Lung microvascular endothelial cell (primary cell): Measurements from ENCODE around the gene SGCA. TPM values are rescaled to one million over a fixed set of nuclear protein-coding genes. Genes with fewer than 3 reads are reported as not detected.

Experiments
- DNase-seq, 2 donors: peaks; one replicate each; pipeline versions ENCODE4 v3.0.0 to v3.0.0-alpha.2; 2010; ENCODE audit warnings: low read depth in 2 of 2
- total RNA-seq: library from RNA; depleted of rRNA; stranded (reverse); fragments of >200 nt; gene quantifications from 2 replicates; pipeline ENCODE4 v1.2.1, GENCODE V29; 2014

The SGCA gene
- total RNA-seq = not detected in 2 replicates

DNA sequence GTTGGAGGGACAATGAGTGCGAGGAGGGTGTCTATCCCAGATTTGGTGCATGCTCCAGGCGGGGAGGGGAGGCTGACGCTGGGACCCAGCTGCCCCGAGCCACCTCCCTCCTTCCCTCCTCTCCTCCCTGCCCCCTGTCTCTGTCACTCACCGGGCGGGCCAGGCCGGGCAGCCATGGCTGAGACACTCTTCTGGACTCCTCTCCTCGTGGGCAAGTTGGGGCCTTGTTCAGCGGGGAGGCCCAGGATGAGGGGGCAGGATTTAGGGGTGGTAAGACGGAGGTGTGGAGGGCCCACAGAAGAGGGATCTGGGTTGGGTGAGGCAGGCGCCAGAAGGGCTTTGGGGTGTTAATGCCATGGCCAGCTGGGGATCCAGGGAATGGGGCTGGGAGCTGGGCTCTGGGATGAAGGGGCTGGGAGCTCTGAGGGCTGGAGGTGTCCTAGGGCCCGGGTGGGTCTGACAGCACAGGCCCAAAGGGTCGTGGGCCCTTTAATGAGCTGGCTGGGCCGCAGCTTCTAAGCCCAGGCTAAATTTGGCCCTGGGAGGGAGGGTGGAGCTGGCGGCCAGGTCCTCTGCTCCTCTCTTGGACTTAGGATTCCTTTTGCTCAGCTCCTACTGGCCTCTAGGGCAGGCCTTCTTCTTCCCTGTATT is at the start of gene SGCA:
SGCA (plus strand) TSS at position 139 of the 651 bp plus-strand sequence; CDS start at position 175, 36 bp downstream.
- DNase-seq = no peak

DNA sequence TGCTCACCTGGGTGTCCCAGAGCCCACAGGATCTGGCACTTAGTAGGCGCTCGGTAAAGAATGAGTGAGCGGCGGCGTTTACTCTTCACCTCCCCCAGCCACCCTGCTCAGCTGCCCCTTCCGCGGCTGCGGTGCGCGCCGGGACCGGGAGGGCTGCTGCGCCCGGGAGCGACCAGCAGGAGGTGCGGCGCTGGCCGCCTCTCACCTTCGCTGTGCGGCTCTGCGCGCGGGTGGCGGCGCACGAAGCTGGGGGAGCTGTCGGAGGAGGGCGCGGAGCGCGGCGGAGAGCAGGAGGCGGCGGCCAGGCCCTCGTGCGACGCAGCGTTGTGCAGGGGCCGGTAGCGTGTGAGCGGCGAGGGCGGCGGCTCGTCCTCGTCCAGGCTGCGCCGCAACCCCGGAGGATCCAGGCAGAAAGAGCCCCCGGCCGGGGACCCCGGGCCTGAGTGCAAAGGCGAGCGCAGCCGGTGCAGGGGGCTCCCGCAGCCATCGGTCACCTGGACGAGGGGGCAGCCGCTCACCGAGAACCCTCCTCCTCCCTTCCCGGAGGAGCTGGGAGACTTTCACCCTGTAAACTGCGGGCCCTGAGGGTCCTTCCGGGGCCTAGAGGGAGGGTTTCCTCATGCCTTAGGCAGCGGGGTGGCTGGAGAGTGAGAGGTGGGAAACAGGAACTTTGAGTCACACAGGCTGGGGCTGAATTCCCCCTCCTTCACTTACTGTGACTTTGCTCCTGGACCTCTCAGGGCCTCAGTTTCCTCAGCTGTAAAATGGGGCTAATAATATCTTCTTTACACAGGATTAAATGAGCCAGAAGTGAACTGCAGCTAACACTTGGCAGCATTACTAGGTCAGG is 48.4 kb upstream of the SGCA start:
- DNase-seq = peak; percentile 64 to 82

- no peak for DNase-seq
These were observed 47.6 kb upstream of the SGCA start for GRCh38 chr17:50118076-50118827.

DNA sequence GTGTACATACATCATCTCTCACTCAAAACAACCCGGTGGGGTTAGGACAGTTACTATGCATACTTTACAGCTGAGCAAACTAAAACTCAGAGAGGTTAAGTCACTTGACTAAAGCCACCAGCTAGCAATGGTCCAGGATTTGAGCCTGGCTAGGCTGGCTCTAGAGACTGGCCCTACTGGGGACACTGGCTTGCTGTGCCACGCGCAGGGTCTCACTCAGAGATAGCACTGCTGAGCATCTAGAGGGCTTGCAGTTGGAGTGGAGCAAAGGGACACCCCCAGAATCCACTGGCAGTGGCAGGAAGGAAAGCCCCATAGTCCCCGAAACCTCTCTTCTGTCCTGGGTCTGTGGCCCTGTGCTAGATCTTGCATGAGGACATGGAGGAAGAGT is 47.0 kb upstream of the SGCA start:
- DNase-seq = no peak

DNA sequence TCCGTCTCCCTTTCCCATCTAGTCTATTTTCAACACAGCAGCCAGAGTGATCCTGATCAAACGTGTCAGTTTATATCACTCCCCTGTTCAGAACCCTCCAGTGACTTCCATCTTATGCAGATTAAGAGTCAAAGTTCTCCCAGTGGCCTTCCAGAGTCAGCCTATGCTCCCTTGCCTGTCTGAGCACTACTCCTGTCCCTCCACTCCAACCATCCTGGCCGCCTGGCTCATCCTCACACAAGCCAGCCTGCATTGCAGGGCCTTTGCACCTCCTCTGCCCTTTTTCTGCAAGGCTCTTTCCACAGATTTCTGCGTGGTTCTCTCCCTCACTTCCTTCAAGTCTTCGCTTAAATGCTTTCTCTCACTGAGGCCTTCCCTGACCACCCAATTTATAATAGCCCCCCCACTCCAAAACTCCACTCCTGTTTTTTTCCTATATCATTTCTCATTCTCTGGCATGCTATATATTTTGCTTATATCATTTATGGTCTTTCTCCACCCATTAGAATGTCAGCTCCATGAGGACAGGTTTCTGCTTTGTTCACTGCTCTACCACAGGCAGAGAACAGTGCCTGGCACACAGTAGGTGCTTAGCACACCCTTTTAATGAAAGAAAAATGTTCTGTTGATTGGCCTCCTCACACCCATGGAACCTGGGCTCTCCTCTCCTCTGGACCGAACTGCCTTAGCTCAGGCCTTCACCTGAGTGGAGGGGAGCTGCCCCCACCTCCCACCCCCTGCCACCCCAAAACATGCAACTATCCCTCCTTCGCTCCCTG is 45.1 kb upstream of the SGCA start:
- DNase-seq = no peak

DNA sequence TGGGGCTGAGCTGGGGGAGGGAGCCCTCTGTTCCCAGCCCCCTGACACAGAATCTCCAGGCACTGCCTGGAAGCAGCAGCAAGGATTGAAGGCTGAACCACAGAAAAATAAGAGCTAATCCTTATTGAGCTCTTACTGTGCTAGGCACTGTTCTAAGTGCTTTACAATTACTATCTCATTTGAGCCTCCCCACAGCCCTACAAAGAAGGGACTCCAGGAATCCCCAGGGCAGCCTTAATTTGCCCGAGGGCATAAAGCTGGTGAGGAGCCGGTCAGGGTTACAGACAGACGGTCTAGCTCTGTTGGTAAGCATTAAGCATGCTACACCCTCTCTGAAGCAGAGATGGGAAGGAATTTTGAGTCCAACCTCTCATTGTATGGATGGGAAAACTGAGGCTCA is 42.9 kb upstream of the SGCA start:
- DNase-seq = no peak

- peak; percentile 32 to 53 for DNase-seq
These were observed 42.0 kb upstream of the SGCA start for GRCh38 chr17:50123649-50124349.

DNA sequence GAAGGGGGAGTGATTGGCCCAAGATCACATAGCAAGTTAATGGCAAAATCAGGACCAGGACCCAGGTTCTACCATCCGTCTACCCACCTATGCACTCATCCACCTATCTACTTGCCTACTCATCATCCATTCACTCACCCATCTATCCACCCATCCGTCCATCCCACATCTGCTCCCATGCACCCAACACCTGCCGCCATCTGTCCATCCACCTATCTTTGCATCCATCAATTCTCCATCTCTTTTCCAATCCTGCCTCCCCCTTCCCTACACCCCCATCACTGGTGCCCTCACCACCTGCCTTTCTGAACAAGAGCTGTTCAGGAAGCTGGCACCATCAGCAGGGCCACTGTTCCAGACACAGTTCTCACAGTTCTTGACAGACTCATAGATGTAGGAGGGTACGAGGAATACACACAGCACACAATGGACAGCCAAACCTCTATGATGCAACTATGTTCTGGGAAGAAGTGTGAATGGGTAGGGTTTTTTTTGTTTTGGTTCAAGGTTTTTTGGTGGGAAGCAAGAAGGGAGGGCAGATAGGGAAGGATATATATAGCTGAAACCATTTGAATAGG is 40.3 kb upstream of the SGCA start:
- no peak for DNase-seq

DNA sequence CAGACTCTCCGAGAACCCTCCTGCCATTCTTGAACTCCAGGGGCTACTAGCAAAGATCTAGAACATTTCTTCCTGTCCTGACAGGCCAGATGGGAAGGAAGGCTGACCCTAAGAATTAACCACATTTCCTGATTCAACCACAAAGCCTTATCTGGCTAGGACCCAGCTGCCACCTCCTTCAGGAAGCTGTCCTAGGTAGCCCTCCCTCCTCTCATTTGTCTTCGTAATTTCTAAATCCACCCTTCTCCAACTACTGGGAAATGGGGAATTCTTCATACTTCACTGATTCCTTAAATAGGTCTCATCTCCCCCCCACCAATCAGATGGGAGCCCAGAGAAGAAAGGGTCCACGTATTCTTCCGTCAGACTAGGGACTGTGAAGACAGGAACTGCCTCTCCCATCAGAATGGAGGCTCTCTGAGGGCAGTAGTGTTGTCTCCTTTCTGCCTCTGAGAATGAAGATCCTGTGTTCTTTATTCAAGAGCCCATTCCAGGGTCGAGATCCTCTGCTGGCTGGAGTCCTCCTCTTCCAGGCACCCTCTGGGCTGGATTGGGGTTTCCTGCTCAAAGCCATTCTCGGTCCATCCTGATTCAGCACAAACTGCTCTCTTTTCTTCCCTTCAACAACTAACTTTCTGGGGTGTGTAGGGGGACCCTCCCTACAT is 38.0 kb upstream of the SGCA start:
- peak in 1 of 2 donors; percentile 69 for DNase-seq

DNA sequence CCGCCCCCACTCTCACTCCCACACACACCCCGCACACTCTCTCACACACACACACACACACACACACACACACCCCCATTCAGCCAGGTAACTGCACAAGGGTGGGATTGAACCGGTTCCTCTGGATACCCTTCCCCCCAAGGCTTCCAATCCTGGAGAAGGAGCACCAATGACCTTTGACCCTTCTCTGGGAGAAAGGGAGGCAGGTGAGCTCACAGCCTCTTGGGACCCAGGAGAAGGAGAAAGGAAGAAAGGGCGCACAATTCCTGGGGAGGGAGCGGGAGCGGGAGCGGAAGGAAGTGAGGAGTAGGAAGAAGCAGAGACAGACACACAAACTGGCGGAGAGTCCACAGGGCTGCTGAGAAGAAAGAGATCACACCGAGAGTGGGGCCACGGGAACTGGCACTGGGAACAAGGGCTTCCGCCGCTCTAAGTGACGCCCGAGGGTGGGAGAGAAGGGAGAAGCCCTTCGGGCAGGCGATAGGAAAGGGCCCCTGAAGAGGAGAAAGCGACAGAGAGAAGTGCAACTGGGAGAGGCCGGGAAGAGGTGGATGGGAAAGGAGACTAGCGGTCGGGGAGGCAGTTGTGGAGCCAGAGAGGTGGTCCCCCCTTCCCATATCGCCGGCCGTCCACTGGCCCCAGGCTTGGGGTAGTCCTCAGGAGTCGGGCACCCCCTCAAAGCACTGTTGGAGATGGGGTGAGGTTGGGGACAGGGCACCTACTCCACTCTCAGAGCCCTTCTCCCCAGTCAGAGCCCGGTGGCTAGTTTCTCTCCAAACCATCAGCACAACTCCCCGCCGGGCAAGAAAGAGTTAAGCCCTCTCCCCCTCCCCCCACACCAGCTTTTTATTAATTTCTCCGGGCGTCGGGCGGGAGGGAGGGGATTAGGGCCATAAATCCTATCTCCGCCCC is 37.1 kb upstream of the SGCA start:
- DNase-seq = peak in 1 of 2 donors; percentile 31

DNA sequence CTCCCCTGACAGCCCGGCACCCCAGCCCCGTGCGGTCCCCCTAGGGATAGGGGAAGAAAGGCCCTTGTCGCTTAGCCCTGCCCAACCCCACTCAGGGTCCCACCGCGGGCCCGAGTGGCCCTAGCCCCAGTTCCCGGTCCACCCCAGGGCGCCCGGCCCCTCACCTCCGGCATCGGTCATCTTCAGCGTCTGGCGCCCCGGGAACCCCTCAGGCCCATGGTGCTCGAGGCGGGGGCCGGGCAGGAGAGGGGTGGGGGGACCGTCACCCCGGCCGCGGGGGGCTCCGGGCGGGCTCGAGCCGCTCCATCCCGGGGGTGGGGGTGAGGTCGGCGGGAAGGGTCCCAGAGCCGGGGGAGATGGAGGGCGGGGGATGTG is 36.5 kb upstream of the SGCA start:
- DNase-seq = no peak

- peak; percentile 57 to 70 for DNase-seq
These were observed 35.9 kb upstream of the SGCA start, which contains the start of gene SAMD14 for GRCh38 chr17:50129728-50130558. Gene SAMD14, minus strand, starts transcription at chr17:50130160. Its CDS starts 5,201 bp downstream, at chr17:50124959.

DNA sequence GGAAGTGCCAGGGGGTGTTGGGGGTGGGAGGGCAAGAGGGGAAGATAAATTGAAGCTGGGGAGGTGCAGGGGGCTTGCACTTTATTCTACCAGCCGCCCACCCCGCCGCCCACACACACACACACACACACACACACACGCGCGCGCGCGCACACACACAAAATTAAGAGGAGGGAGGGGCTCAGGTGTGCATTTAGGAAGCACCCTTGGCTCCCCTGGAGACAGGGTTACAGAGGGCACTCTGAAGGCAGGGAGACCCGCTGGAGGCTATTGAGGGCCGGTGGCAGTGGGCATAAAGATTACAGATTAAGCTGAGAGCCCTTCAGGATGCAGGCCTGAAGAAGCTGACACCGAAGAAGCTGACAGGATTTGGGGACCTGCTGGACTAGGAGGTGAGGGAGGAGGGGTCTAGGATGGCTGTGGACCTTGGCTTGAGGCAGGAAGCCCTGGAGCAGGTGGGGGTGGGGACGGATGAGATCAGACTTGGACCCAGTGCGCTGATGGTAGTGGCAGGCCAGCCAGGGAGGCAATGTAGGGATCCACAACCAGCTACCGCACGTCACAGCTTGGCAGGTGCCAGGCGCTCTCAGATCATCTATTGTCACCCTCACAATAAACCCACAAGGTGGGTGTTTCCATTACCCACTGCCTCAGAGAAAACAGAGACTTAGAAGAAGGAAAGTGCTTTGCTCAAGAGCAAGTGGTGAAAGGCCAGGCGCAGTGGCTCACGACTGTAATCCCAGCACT is 35.1 kb upstream of the SGCA start:
- DNase-seq = peak in 1 of 2 donors; percentile 32

- DNase-seq = no peak
These were observed 33.6 kb upstream of the SGCA start for GRCh38 chr17:50132104-50132794.

- DNase-seq = no peak
These were observed 32.6 kb upstream of the SGCA start for GRCh38 chr17:50133028-50133768.

GRCh38 chr17:50133769-50134099 is 32.1 kb upstream of the SGCA start:
- DNase-seq = no peak
